PC-9 (cell line): ENCODE measurements around the gene RPTOR.

ENCODE experiments used
- CTCF ChIP-seq: fragments of 200-600 bp; sonication (generic); conservative IDR thresholded peaks from 2 replicates; pipeline ENCODE4 v1.6.1; 2017; ENCODE audit warnings: mixed run types, antibody characterized with exemption, mild to moderate bottlenecking, moderate library complexity
- EZH2 ChIP-seq: fragments of 200-600 bp; sonication (generic); IDR thresholded peaks from 2 replicates; pipeline ENCODE4 v1.8.0; 2017; ENCODE audit warnings: antibody characterized with exemption, low read depth

- TF ChIP-seq CTCF (no peak), EZH2 (no peak)
Observed at GRCh38 chr17:80588702-80589383, 44.2 kb downstream of the RPTOR start.
